Gastrocnemius medialis (tissue), 4 donors: Measurements from ENCODE around the gene KIAA0319L. TPM values are rescaled to one million over a fixed set of nuclear protein-coding genes. Genes with fewer than 3 reads are reported as not detected.
"Not testable (repeated sequence)": the region's sequence is repeated elsewhere in the genome, so short reads cannot be mapped to it uniquely, and the experiment has no call there.

Experiments
- ATAC-seq, 2 donors: fragments of 150-250 bp; one replicate each; pipeline ENCODE4 v1.9.1; 2016
- DNase-seq, 2 donors: peaks; one replicate each; pipeline ENCODE4 v3.0.0-alpha.2; 2019
- H3K27ac ChIP-seq, 4 donors: fragments of 200-600 bp; sonication (generic); 1 replicate in 1 of 4; 2 replicates in 3 of 4; pipeline ENCODE4 v1.5.1; 2016 to 2018; ENCODE audit warnings: mild to moderate bottlenecking in 2 of 4, moderate library complexity in 1 of 4
- H3K27me3 ChIP-seq, 3 donors: fragments of 200-600 bp; sonication (generic) in 2 of 3; 1 replicate in 1 of 3; 2 replicates in 2 of 3; pipeline versions ENCODE4 v1.5.1 to v1.6.0; 2016 to 2019; ENCODE audit warnings: mild to moderate bottlenecking in 1 of 3, moderate library complexity in 1 of 3
- H3K36me3 ChIP-seq, 2 donors: fragments of 200-600 bp; sonication (generic) in 1 of 2; one replicate each; pipeline ENCODE4 v1.5.1; 2017 to 2018
- H3K4me1 ChIP-seq, 2 donors: fragments of 200-600 bp; sonication (generic) in 1 of 2; one replicate each; pipeline ENCODE4 v1.5.1; 2016 to 2017; ENCODE audit warnings: mild to moderate bottlenecking in 2 of 2
- H3K4me3 ChIP-seq, 4 donors: fragments of 200-600 bp; sonication (generic) in 3 of 4; 1 replicate in 1 of 4; 2 replicates in 3 of 4; pipeline ENCODE4 v1.5.1; 2016 to 2019; ENCODE audit warnings: mild to moderate bottlenecking in 2 of 4
- H3K9me3 ChIP-seq, 3 donors: fragments of 200-600 bp; sonication (generic) in 2 of 3; 1 replicate in 1 of 3; 2 replicates in 2 of 3; pipeline ENCODE4 v1.5.1; 2016 to 2019
- CTCF ChIP-seq, 5 experiments: fragments of 450-650 bp in 3 of 5; fragments of 200-600 bp in 2 of 5; sonication (generic) in 2 of 5; IDR thresholded peaks in 4 of 5; conservative IDR thresholded peaks in 1 of 5; 1 replicate in 4 of 5; 2 replicates in 1 of 5; pipeline ENCODE4 v1.5.1; 2016 to 2019; ENCODE audit warnings: antibody characterized with exemption in 5 of 5, mild to moderate bottlenecking in 3 of 5, moderate library complexity in 3 of 5
- POLR2A ChIP-seq, 2 donors: fragments of 450-650 bp; IDR thresholded peaks; one replicate each; pipeline ENCODE4 v1.6.1; 2017; ENCODE audit warnings: antibody characterized with exemption in 2 of 2, mild to moderate bottlenecking in 2 of 2, moderate library complexity in 2 of 2
- in situ Hi-C, 4 donors: fragments of 200-750 bp; cut with MboI; loops; one replicate each; pipeline versions ENCODE4 v1.15.0 to v1.8.0; 2017; ENCODE audit warnings: low sequenced_read_pairs in 4 of 4
- intact Hi-C: fragments of 100-400 bp; cut with DNase I; formaldehyde crosslinking; loops from one replicate; pipeline ENCODE4 v1.15.1; 2023; ENCODE audit warnings: low total_unique reads
- total RNA-seq, 4 donors: library from RNA; depleted of rRNA; stranded (reverse); fragments of >200 nt; gene quantifications; one replicate each; pipeline versions ENCODE4 v1.1.0 to v1.2.3, GENCODE V29; 2016

The KIAA0319L gene
- total RNA-seq, 4 donors from 2014 or later, result 44.4 to 85.0 (median 69.2) TPM

GRCh38 chr1:35475856-35476674 lies 81.1 kb downstream of the KIAA0319L start:
- ATAC-seq (no peak), DNase-seq (no peak)
- intact Hi-C loops (no loop called here), in situ Hi-C loops (no loop called here)
- Histone ChIP-seq H3K27ac (no peak overlapping the region), H3K36me3 (peaks cover 0 to 31% of the 10 kb centered on the region in 2 donors), H3K27me3 (no peaks in the 10 kb centered on the region), H3K9me3 (peaks cover 0 to 2% (median 0%) of the 10 kb centered on the region in 3 donors), H3K4me1 (peaks cover 0 to 8% of the 10 kb centered on the region in 2 donors), H3K4me3 (no peak overlapping the region)
- TF ChIP-seq CTCF (IDR thresholded peaks at IDR 0.05 in 4 of 5, conservative IDR thresholded peaks at IDR 0.05 in 1 of 5), result no peak
- TF ChIP-seq POLR2A (IDR thresholded peaks at IDR 0.05), result no peak

GRCh38 chr1:35475356-35475755 lies 81.8 kb downstream of the KIAA0319L start:
- intact Hi-C loops, result no loop called here
- in situ Hi-C loops, result no loop called here

GRCh38 chr1:35473216-35473615 lies 84.0 kb downstream of the KIAA0319L start:
- H3K27ac ChIP-seq, H3K4me1 ChIP-seq, ATAC-seq, H3K27me3 ChIP-seq, DNase-seq, intact Hi-C loops, H3K4me3 ChIP-seq, H3K9me3 ChIP-seq: not testable (repeated sequence)
- in situ Hi-C loops, result loop anchor here in 1 of 4 donors (25.0 kb wide), 1 partner anchor 264 kb away; no protein-coding TSS in a partner anchor
- H3K36me3 ChIP-seq, result peaks cover 0 to 42% of the 10 kb centered on the region in 2 donors

More at GRCh38 chr1:35475356-35475755, 81.8 kb downstream of the KIAA0319L start:
- no peaks in the 10 kb centered on the region for H3K27me3 ChIP-seq
- ATAC-seq, result no peak
- H3K4me3 ChIP-seq, result no peak overlapping the region
- H3K36me3 ChIP-seq, result peaks cover 0 to 33% of the 10 kb centered on the region in 2 donors
- no peak for DNase-seq
- H3K27ac ChIP-seq, result no peak overlapping the region
- peaks cover 0 to 8% of the 10 kb centered on the region in 2 donors for H3K4me1 ChIP-seq
- no peaks in the 10 kb centered on the region for H3K9me3 ChIP-seq
- TF ChIP-seq CTCF (IDR thresholded peaks at IDR 0.05 in 4 of 5, conservative IDR thresholded peaks at IDR 0.05 in 1 of 5), result no peak
- no peak for TF ChIP-seq POLR2A (IDR thresholded peaks at IDR 0.05)

GRCh38 chr1:35470977-35471613 lies 86.1 kb downstream of the KIAA0319L start:
- intact Hi-C loops, result no loop called here
- Histone ChIP-seq H3K27ac (no peak overlapping the region), H3K9me3 (no peaks in the 10 kb centered on the region), H3K36me3 (peaks cover 0 to 37% of the 10 kb centered on the region in 2 donors), H3K4me3 (no peak overlapping the region), H3K27me3 (no peaks in the 10 kb centered on the region), H3K4me1 (peaks cover 0 to 3% of the 10 kb centered on the region in 2 donors)
- in situ Hi-C loops, result loop anchor here in 1 of 4 donors (25.0 kb wide), 1 partner anchor 266 kb away; no protein-coding TSS in a partner anchor
- ATAC-seq (no peak), DNase-seq (no peak)
- TF ChIP-seq CTCF (IDR thresholded peaks at IDR 0.05 in 4 of 5, conservative IDR thresholded peaks at IDR 0.05 in 1 of 5) (no peak), POLR2A (IDR thresholded peaks at IDR 0.05) (no peak)

GRCh38 chr1:35466120-35466519 lies 91.1 kb downstream of the KIAA0319L start:
- Histone ChIP-seq H3K4me3 (no peak overlapping the region), H3K36me3 (peaks cover 0 to 56% of the 10 kb centered on the region in 2 donors), H3K27ac (no peak overlapping the region), H3K27me3 (no peaks in the 10 kb centered on the region), H3K9me3 (no peaks in the 10 kb centered on the region), H3K4me1 (no peaks in the 10 kb centered on the region)
- ATAC-seq (no peak), DNase-seq (no peak)
- in situ Hi-C loops, result loop anchor here in 1 of 4 donors (25.0 kb wide), 1 partner anchor 271 kb away; no protein-coding TSS in a partner anchor
- TF ChIP-seq CTCF (IDR thresholded peaks at IDR 0.05 in 4 of 5, conservative IDR thresholded peaks at IDR 0.05 in 1 of 5), result no peak
- intact Hi-C loops, result no loop called here

GRCh38 chr1:35463749-35464148 lies 93.5 kb downstream of the KIAA0319L start:
- H3K27ac ChIP-seq, intact Hi-C loops, DNase-seq, H3K4me3 ChIP-seq, H3K9me3 ChIP-seq, H3K4me1 ChIP-seq, ATAC-seq, H3K27me3 ChIP-seq: not testable (repeated sequence)
- in situ Hi-C loops, result loop anchor here in 1 of 4 donors (25.0 kb wide), 1 partner anchor 274 kb away; no protein-coding TSS in a partner anchor
- H3K36me3 ChIP-seq, result peaks cover 0 to 40% of the 10 kb centered on the region in 2 donors
